Liver (tissue), 9 donors: Measurements from ENCODE around the gene EPHA5. TPM values are rescaled to one million over a fixed set of nuclear protein-coding genes. Genes with fewer than 3 reads are reported as not detected.

ENCODE experiments used
- DNase-seq: peaks from one replicate; pipeline ENCODE4 v3.0.0-alpha.2; 2017; ENCODE audit warnings: low spot score
- H3K27ac ChIP-seq, 2 donors: one replicate each; pipeline ENCODE4 v1.7.0; 2013; ENCODE audit warnings: inconsistent platforms in 2 of 2, low read length in 2 of 2, control low read depth in 1 of 2, low read depth in 1 of 2, mild to moderate bottlenecking in 1 of 2
- H3K27me3 ChIP-seq, 4 donors: one replicate each; pipeline versions ENCODE4 v1.6.1 to v1.7.0; 2013; ENCODE audit warnings: low read length in 3 of 4, inconsistent platforms in 1 of 4, mild to moderate bottlenecking in 1 of 4, moderate library complexity in 1 of 4; ENCODE audit not compliant: control insufficient read depth in 4 of 4, insufficient read depth in 4 of 4
- H3K36me3 ChIP-seq, 4 donors: one replicate each; pipeline versions ENCODE4 v1.6.1 to v1.7.0; 2013; ENCODE audit warnings: low read length in 3 of 4, mild to moderate bottlenecking in 3 of 4, low read depth in 1 of 4, moderate library complexity in 1 of 4; ENCODE audit not compliant: control insufficient read depth in 4 of 4, insufficient read depth in 3 of 4
- H3K4me1 ChIP-seq, 4 donors: one replicate each; pipeline versions ENCODE4 v1.6.1 to v1.7.0; 2013; ENCODE audit warnings: low read length in 3 of 4, mild to moderate bottlenecking in 3 of 4, moderate library complexity in 1 of 4; ENCODE audit not compliant: control insufficient read depth in 4 of 4, insufficient read depth in 4 of 4
- H3K4me3 ChIP-seq, 3 donors: one replicate each; pipeline versions ENCODE4 v1.6.1 to v1.7.0; 2013; ENCODE audit warnings: low read length in 3 of 3, control low read depth in 1 of 3, low read depth in 1 of 3, mild to moderate bottlenecking in 1 of 3
- H3K9ac ChIP-seq, 2 donors: one replicate each; pipeline ENCODE4 v1.7.0; 2013; ENCODE audit warnings: low read length in 2 of 2, mild to moderate bottlenecking in 2 of 2, moderate library complexity in 2 of 2, control low read depth in 1 of 2, low read depth in 1 of 2
- H3K9me3 ChIP-seq, 4 donors: one replicate each; pipeline versions ENCODE4 v1.6.1 to v1.7.0; 2013; ENCODE audit warnings: low read length in 3 of 4; ENCODE audit not compliant: control insufficient read depth in 4 of 4
- EGR1 ChIP-seq, 2 donors: IDR thresholded peaks; 2 replicates each; pipeline ENCODE4 v1.6.1; 2016 to 2018; ENCODE audit warnings: antibody characterized with exemption in 2 of 2, low read depth in 2 of 2
- FOXA1 ChIP-seq: IDR thresholded peaks from 2 replicates; pipeline ENCODE4 v1.6.1; 2016; ENCODE audit warnings: antibody characterized with exemption
- FOXA2 ChIP-seq: IDR thresholded peaks from 2 replicates; pipeline ENCODE4 v1.6.1; 2016; ENCODE audit warnings: antibody characterized with exemption
- GABPA ChIP-seq, 2 donors: IDR thresholded peaks in 1 of 2; conservative IDR thresholded peaks in 1 of 2; 2 replicates each; pipeline ENCODE4 v1.6.1; 2016; ENCODE audit warnings: antibody characterized with exemption in 2 of 2, mild to moderate bottlenecking in 1 of 2, moderate library complexity in 1 of 2
- HNF4A ChIP-seq, 2 donors: conservative IDR thresholded peaks; 2 replicates each; pipeline ENCODE4 v1.6.1; 2016; ENCODE audit warnings: antibody characterized with exemption in 2 of 2, mild to moderate bottlenecking in 2 of 2
- HNF4G ChIP-seq: IDR thresholded peaks from 2 replicates; pipeline ENCODE4 v1.6.1; 2016; ENCODE audit warnings: antibody characterized with exemption
- JUND ChIP-seq, 2 donors: IDR thresholded peaks; 2 replicates each; pipeline ENCODE4 v1.6.1; 2016; ENCODE audit warnings: antibody characterized with exemption in 2 of 2
- NR2F2 ChIP-seq: IDR thresholded peaks from 2 replicates; pipeline ENCODE4 v1.6.1; 2016; ENCODE audit warnings: antibody characterized with exemption
- RAD21 ChIP-seq, 2 donors: IDR thresholded peaks; 2 replicates each; pipeline ENCODE4 v1.6.1; 2016; ENCODE audit warnings: antibody characterized with exemption in 2 of 2, mild to moderate bottlenecking in 2 of 2
- RXRA ChIP-seq, 2 donors: IDR thresholded peaks; 2 replicates each; pipeline ENCODE4 v1.6.1; 2017 to 2018; ENCODE audit warnings: antibody characterized with exemption in 2 of 2, mild to moderate bottlenecking in 1 of 2
- SP1 ChIP-seq: IDR thresholded peaks from 2 replicates; pipeline ENCODE4 v1.6.1; 2018; ENCODE audit warnings: antibody characterized with exemption, mild to moderate bottlenecking
- YY1 ChIP-seq: IDR thresholded peaks from 2 replicates; pipeline ENCODE4 v1.6.1; 2016; ENCODE audit warnings: antibody characterized with exemption, mild to moderate bottlenecking
- WGBS: extraction: QIAGEN DNeasy Blood & Tissue Kit; methylation state at CpG from one replicate; pipeline ENCODE4 v1.1.7; 2013; 5-methylcytosine and 5-hydroxymethylcytosine counted together
- polyA plus RNA-seq, 2 donors: library from polyadenylated mRNA; stranded (reverse) in 1 of 2; unstranded in 1 of 2; fragments of 200-250 nt in 1 of 2; fragments of >200 nt in 1 of 2; fragmentation: Nextera tagmentation in 1 of 2; extraction: Ambion mirVana in 1 of 2; gene quantifications; one replicate each; pipeline versions ENCODE4 v1.2.1 to v1.2.3, GENCODE V29; 2013 to 2015
- total RNA-seq, 2 donors: library from RNA; depleted of rRNA; stranded (reverse); fragments of >200 nt; gene quantifications; one replicate each; pipeline ENCODE4 v1.2.3, GENCODE V29; 2014
- TF ChIP-seq, protein P1 (sequence below): IDR thresholded peaks from 2 replicates; pipeline ENCODE4 v1.6.1; 2016; ENCODE audit warnings: antibody characterized with exemption
- TF ChIP-seq, protein P2 (sequence below): fragments of 150-350 bp; IDR thresholded peaks from 2 replicates; pipeline ENCODE4 v1.5.1; 2017; ENCODE audit warnings: improper control_type of control experiment, low read depth, low read length; ENCODE audit not compliant: missing input control
- TF ChIP-seq, protein P3 (sequence below): IDR thresholded peaks from 2 replicates; pipeline ENCODE4 v1.6.1; 2016; ENCODE audit warnings: antibody characterized with exemption
- TF ChIP-seq, protein P4 (sequence below): IDR thresholded peaks from 2 replicates; pipeline ENCODE4 v1.6.1; 2016; ENCODE audit warnings: antibody characterized with exemption, mild to moderate bottlenecking
- donor health status: healthy.
- donor health status: healthy.
- donor health status: healthy.
- donor health status: healthy.
- donor health status: healthy.

Gene EPHA5
- total and polyA plus RNA-seq, 4 donors, result not detected

DNA sequence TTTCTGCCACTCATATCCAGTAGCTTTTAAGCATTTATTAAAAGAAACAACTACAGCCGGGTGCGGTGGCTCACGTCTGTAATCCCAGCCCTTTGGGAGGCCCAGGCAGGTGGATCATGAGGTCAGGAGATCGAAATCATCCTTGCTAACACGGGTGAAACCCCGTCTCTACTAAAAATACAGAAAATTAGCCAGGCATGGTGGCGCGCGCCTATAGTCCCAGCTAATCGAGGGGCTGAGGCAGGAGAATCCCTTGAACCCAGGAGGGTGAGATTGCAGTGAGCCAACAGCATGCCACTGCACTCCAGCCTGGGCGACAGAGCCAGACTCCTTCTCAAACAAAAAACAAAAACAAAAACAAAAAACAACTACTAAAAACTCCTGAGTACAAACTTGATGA is 119.8 kb downstream of the EPHA5 start (continued):
- TF ChIP-seq JUND (IDR thresholded peaks at IDR 0.05) (no peak), RAD21 (IDR thresholded peaks at IDR 0.05) (no peak), GABPA (IDR thresholded peaks at IDR 0.05 in 1 of 2, conservative IDR thresholded peaks at IDR 0.05 in 1 of 2) (no peak), HNF4A (conservative IDR thresholded peaks at IDR 0.05) (no peak), EGR1 (IDR thresholded peaks at IDR 0.05; ENCODE audit: low read depth in 2 of 2) (no peak)

DNA sequence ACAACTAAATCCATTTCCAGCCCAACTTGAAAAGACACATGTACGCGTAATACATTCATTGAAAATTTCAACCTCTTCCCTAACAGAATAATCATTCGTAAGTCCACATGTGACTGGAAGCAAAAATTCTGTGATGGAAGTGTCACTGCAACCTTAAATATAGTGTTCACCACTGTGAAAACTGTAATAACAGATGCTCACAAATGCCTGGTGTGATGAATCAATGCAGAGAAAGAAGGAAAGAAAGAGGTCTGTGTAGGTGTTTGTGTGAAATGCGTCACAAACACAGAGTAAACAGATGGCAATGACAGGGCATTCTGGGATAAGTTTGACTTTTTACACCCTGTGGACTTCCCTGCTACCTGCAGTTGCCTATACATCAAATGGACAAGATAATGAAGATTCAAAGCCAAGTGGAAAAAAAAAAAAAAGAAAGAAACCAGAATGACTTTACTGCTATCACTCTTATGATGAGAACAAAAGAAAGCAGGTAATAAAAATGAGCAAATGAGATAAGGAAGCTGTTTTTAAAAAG is 123.3 kb downstream of the EPHA5 start:
- H3K9me3 ChIP-seq, result peaks cover 0 to 2% (median 0%) of the 10 kb centered on the region in 4 donors
- no peak overlapping the region for H3K4me3 ChIP-seq
- no peak for DNase-seq
- H3K36me3 ChIP-seq, result no peaks in the 10 kb centered on the region
- 70% methylated on average over 4 of the region's 4 CpGs for WGBS
- TF ChIP-seq NR2F2, result no peak
- TF ChIP-seq JUND (IDR thresholded peaks at IDR 0.05), result no peak
- TF ChIP-seq HNF4A (conservative IDR thresholded peaks at IDR 0.05), result no peak
- TF ChIP-seq, protein P1, sequence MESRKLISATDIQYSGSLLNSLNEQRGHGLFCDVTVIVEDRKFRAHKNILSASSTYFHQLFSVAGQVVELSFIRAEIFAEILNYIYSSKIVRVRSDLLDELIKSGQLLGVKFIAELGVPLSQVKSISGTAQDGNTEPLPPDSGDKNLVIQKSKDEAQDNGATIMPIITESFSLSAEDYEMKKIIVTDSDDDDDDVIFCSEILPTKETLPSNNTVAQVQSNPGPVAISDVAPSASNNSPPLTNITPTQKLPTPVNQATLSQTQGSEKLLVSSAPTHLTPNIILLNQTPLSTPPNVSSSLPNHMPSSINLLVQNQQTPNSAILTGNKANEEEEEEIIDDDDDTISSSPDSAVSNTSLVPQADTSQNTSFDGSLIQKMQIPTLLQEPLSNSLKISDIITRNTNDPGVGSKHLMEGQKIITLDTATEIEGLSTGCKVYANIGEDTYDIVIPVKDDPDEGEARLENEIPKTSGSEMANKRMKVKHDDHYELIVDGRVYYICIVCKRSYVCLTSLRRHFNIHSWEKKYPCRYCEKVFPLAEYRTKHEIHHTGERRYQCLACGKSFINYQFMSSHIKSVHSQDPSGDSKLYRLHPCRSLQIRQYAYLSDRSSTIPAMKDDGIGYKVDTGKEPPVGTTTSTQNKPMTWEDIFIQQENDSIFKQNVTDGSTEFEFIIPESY, result no peak
- no peak for TF ChIP-seq GABPA (IDR thresholded peaks at IDR 0.05 in 1 of 2, conservative IDR thresholded peaks at IDR 0.05 in 1 of 2)
- TF ChIP-seq HNF4G, result no peak
- TF ChIP-seq EGR1 (IDR thresholded peaks at IDR 0.05; ENCODE audit: low read depth in 2 of 2), result no peak
- no peak for TF ChIP-seq RAD21 (IDR thresholded peaks at IDR 0.05)
- TF ChIP-seq FOXA2, result no peak
- TF ChIP-seq RXRA (IDR thresholded peaks at IDR 0.05), result no peak
- TF ChIP-seq SP1, result no peak
- TF ChIP-seq, protein P2, sequence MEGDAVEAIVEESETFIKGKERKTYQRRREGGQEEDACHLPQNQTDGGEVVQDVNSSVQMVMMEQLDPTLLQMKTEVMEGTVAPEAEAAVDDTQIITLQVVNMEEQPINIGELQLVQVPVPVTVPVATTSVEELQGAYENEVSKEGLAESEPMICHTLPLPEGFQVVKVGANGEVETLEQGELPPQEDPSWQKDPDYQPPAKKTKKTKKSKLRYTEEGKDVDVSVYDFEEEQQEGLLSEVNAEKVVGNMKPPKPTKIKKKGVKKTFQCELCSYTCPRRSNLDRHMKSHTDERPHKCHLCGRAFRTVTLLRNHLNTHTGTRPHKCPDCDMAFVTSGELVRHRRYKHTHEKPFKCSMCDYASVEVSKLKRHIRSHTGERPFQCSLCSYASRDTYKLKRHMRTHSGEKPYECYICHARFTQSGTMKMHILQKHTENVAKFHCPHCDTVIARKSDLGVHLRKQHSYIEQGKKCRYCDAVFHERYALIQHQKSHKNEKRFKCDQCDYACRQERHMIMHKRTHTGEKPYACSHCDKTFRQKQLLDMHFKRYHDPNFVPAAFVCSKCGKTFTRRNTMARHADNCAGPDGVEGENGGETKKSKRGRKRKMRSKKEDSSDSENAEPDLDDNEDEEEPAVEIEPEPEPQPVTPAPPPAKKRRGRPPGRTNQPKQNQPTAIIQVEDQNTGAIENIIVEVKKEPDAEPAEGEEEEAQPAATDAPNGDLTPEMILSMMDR, result no peak
- no peaks in the 10 kb centered on the region for H3K27me3 ChIP-seq
- no peak overlapping the region for H3K27ac ChIP-seq
- no peaks in the 10 kb centered on the region for H3K4me1 ChIP-seq
- no peak overlapping the region for H3K9ac ChIP-seq

DNA sequence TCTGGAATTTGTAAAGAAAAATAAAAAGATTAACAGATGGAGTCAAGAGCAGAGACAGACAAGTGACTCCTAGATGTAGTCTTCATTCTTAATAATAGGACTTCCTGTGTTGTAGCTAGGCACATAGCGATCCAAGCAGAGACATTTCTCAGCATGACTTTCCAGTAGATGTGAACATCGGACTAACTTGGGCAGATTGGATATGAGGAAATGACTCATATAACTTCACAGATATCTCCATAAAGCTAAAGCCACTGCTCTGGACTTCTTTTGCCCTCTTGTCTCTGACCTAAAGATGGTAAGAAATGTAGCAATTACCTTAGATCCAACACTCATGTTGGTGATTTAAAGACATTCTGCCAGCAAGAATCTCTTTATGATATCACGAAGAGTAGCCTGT is 131.7 kb downstream of the EPHA5 start:
- H3K9ac ChIP-seq, result no peak overlapping the region
- no peak overlapping the region for H3K27ac ChIP-seq
- no peaks in the 10 kb centered on the region for H3K4me1 ChIP-seq
- no peak for DNase-seq
- TF ChIP-seq JUND (IDR thresholded peaks at IDR 0.05) (no peak), HNF4A (conservative IDR thresholded peaks at IDR 0.05) (no peak), RAD21 (IDR thresholded peaks at IDR 0.05) (no peak), NR2F2 (no peak), HNF4G (no peak), FOXA1 (no peak), YY1 (no peak), RXRA (IDR thresholded peaks at IDR 0.05) (no peak)
- TF ChIP-seq, protein P3, sequence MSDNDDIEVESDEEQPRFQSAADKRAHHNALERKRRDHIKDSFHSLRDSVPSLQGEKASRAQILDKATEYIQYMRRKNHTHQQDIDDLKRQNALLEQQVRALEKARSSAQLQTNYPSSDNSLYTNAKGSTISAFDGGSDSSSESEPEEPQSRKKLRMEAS, result no peak
- TF ChIP-seq, protein P2, result no peak
- TF ChIP-seq, protein P1, result no peak
- TF ChIP-seq, protein P4, sequence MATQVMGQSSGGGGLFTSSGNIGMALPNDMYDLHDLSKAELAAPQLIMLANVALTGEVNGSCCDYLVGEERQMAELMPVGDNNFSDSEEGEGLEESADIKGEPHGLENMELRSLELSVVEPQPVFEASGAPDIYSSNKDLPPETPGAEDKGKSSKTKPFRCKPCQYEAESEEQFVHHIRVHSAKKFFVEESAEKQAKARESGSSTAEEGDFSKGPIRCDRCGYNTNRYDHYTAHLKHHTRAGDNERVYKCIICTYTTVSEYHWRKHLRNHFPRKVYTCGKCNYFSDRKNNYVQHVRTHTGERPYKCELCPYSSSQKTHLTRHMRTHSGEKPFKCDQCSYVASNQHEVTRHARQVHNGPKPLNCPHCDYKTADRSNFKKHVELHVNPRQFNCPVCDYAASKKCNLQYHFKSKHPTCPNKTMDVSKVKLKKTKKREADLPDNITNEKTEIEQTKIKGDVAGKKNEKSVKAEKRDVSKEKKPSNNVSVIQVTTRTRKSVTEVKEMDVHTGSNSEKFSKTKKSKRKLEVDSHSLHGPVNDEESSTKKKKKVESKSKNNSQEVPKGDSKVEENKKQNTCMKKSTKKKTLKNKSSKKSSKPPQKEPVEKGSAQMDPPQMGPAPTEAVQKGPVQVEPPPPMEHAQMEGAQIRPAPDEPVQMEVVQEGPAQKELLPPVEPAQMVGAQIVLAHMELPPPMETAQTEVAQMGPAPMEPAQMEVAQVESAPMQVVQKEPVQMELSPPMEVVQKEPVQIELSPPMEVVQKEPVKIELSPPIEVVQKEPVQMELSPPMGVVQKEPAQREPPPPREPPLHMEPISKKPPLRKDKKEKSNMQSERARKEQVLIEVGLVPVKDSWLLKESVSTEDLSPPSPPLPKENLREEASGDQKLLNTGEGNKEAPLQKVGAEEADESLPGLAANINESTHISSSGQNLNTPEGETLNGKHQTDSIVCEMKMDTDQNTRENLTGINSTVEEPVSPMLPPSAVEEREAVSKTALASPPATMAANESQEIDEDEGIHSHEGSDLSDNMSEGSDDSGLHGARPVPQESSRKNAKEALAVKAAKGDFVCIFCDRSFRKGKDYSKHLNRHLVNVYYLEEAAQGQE, result no peak
- no peaks in the 10 kb centered on the region for H3K36me3 ChIP-seq
- H3K9me3 ChIP-seq, result no peaks in the 10 kb centered on the region
- H3K4me3 ChIP-seq, result no peak overlapping the region
- no peaks in the 10 kb centered on the region for H3K27me3 ChIP-seq
- 80% methylated on average over 3 of the region's 3 CpGs for WGBS
